ENCODE data around the gene RASSF8. TPM values are rescaled to one million over a fixed set of nuclear protein-coding genes. Genes with fewer than 3 reads are reported as not detected.

RASSF8 gene
- total and polyA plus RNA-seq, 2 donors from 2014 or later: 12.0 to 52.8 TPM

GRCh38 chr12:26044592-26044991 lies 86.1 kb downstream of the RASSF8 start:
- TF ChIP-seq CTCF (IDR thresholded peaks at IDR 0.05; ENCODE audit: borderline replicate concordance, extremely low read depth, insufficient read depth): no peak
- intact Hi-C loops (cut with DNase I): no loop called here
- H3K27ac ChIP-seq (ENCODE audit: low read depth in 2 of 2, low read length in 2 of 2): no peak overlapping the region
- FAIRE-seq: no peak
- H3K4me1 ChIP-seq (ENCODE audit: control insufficient read depth in 2 of 3, insufficient read depth in 2 of 3, low read depth in 1 of 3, low read length in 3 of 3): peaks cover 0 to 5% (median 2%) of the 10 kb centered on the region in 3 donors
- no peaks in the 10 kb centered on the region for H3K36me3 ChIP-seq (ENCODE audit: control insufficient read depth in 2 of 3, insufficient read depth in 3 of 3, low read length in 3 of 3)
- H3K4me3 ChIP-seq (ENCODE audit: low read length in 3 of 3): no peak overlapping the region
- H3K27me3 ChIP-seq (ENCODE audit: control insufficient read depth, insufficient read depth, low read length): no peaks in the 10 kb centered on the region
- no peaks in the 10 kb centered on the region for H3K9me3 ChIP-seq (ENCODE audit: control insufficient read depth in 2 of 3, insufficient read depth in 1 of 3, low read length in 3 of 3)
- no peak for DNase-seq
- no peak overlapping the region for H3K9ac ChIP-seq (ENCODE audit: low read length in 3 of 3)

GRCh38 chr12:26046203-26046602 lies 87.7 kb downstream of the RASSF8 start:
- H3K4me3 ChIP-seq (ENCODE audit: low read length in 3 of 3): no peak overlapping the region
- no peak overlapping the region for H3K9ac ChIP-seq (ENCODE audit: low read length in 3 of 3)
- no peak for FAIRE-seq
- no peak for TF ChIP-seq CTCF (IDR thresholded peaks at IDR 0.05; ENCODE audit: borderline replicate concordance, extremely low read depth, insufficient read depth)
- DNase-seq: no peak
- no peaks in the 10 kb centered on the region for H3K36me3 ChIP-seq (ENCODE audit: control insufficient read depth in 2 of 3, insufficient read depth in 3 of 3, low read length in 3 of 3)
- intact Hi-C loops (cut with DNase I): no loop called here
- H3K27ac ChIP-seq (ENCODE audit: low read depth in 2 of 2, low read length in 2 of 2): no peak overlapping the region
- peaks cover 0 to 5% (median 2%) of the 10 kb centered on the region in 3 donors for H3K4me1 ChIP-seq (ENCODE audit: control insufficient read depth in 2 of 3, insufficient read depth in 2 of 3, low read depth in 1 of 3, low read length in 3 of 3)
- H3K9me3 ChIP-seq (ENCODE audit: control insufficient read depth in 2 of 3, insufficient read depth in 1 of 3, low read length in 3 of 3): no peaks in the 10 kb centered on the region
- H3K27me3 ChIP-seq (ENCODE audit: control insufficient read depth, insufficient read depth, low read length): no peaks in the 10 kb centered on the region

GRCh38 chr12:26046906-26047305 lies 88.4 kb downstream of the RASSF8 start:
- no peak for FAIRE-seq
- no peak overlapping the region for H3K27ac ChIP-seq (ENCODE audit: low read depth in 2 of 2, low read length in 2 of 2)
- H3K27me3 ChIP-seq (ENCODE audit: control insufficient read depth, insufficient read depth, low read length): no peaks in the 10 kb centered on the region
- TF ChIP-seq CTCF (IDR thresholded peaks at IDR 0.05; ENCODE audit: borderline replicate concordance, extremely low read depth, insufficient read depth): no peak
- no peak overlapping the region for H3K9ac ChIP-seq (ENCODE audit: low read length in 3 of 3)
- H3K4me1 ChIP-seq (ENCODE audit: control insufficient read depth in 2 of 3, insufficient read depth in 2 of 3, low read depth in 1 of 3, low read length in 3 of 3): peaks cover 0 to 5% (median 2%) of the 10 kb centered on the region in 3 donors
- no peak overlapping the region for H3K4me3 ChIP-seq (ENCODE audit: low read length in 3 of 3)
- no peaks in the 10 kb centered on the region for H3K9me3 ChIP-seq (ENCODE audit: control insufficient read depth in 2 of 3, insufficient read depth in 1 of 3, low read length in 3 of 3)
- no peak for DNase-seq
- no peaks in the 10 kb centered on the region for H3K36me3 ChIP-seq (ENCODE audit: control insufficient read depth in 2 of 3, insufficient read depth in 3 of 3, low read length in 3 of 3)
- intact Hi-C loops (cut with DNase I): no loop called here

Data from kidney (tissue), 14 donors.